DND-41 (cell line): Measurements from ENCODE around the gene SEPTIN1.

Experiments used
- ATAC-seq: fragments of 200-7000 bp; cut with Tn5 transposase; 3 replicates; pipeline ENCODE4 v1.9.1; 2021; ENCODE audit warnings: low read depth; ENCODE audit not compliant: insufficient read depth
- DNase-seq: peaks from one replicate; pipeline ENCODE4 v3.0.0-alpha.2; 2020
- H2AFZ ChIP-seq: 2 replicates; pipeline ENCODE4 v1.6.0; 2012; ENCODE audit warnings: low read depth, low read length
- H3K27ac ChIP-seq: 2 replicates; pipeline ENCODE4 v1.5.1; 2012; ENCODE audit warnings: low read length, inconsistent platforms
- H3K27me3 ChIP-seq: fragments of 200-600 bp; sonication (generic); 2 replicates; pipeline ENCODE4 v1.6.0; 2012; ENCODE audit warnings: low read length, mild to moderate bottlenecking, inconsistent platforms; ENCODE audit not compliant: insufficient read depth, poor library complexity
- H3K36me3 ChIP-seq: 2 replicates; pipeline ENCODE4 v1.5.1; 2012; ENCODE audit warnings: low read length, inconsistent platforms; ENCODE audit not compliant: insufficient read depth
- H3K4me1 ChIP-seq: 2 replicates; pipeline ENCODE4 v1.5.1; 2012; ENCODE audit warnings: mild to moderate bottlenecking, low read length; ENCODE audit not compliant: insufficient read depth
- H3K4me2 ChIP-seq: 2 replicates; pipeline ENCODE4 v1.6.0; 2012; ENCODE audit warnings: mild to moderate bottlenecking, moderate library complexity, low read length, inconsistent platforms; ENCODE audit not compliant: insufficient read depth
- H3K4me3 ChIP-seq, 2 experiments: fragments of 200-600 bp in 1 of 2; shearing (Covaris generic) in 1 of 2; 2 replicates each; pipeline ENCODE4 v1.5.1; 2012 to 2016; ENCODE audit warnings: inconsistent platforms in 2 of 2, low read length in 2 of 2, mild to moderate bottlenecking in 2 of 2, low read depth in 1 of 2, moderate library complexity in 1 of 2
- H3K79me2 ChIP-seq: 2 replicates; pipeline ENCODE4 v1.6.0; 2012; ENCODE audit warnings: low read length, inconsistent platforms; ENCODE audit not compliant: insufficient read depth
- H3K9ac ChIP-seq: 2 replicates; pipeline ENCODE4 v1.6.0; 2012; ENCODE audit warnings: low read depth, mild to moderate bottlenecking, inconsistent platforms, low read length, moderate library complexity
- H3K9me3 ChIP-seq: 2 replicates; pipeline ENCODE4 v1.5.1; 2012; ENCODE audit warnings: low read length, moderate library complexity, mild to moderate bottlenecking, inconsistent platforms; ENCODE audit not compliant: insufficient read depth, severe bottlenecking
- H4K20me1 ChIP-seq: 2 replicates; pipeline ENCODE4 v1.6.0; 2012; ENCODE audit warnings: low read length; ENCODE audit not compliant: insufficient read depth
- EZH2 ChIP-seq: IDR thresholded peaks from 3 replicates; pipeline ENCODE4 v1.6.1; 2012; ENCODE audit warnings: borderline replicate concordance, low read depth, mild to moderate bottlenecking, moderate library complexity, low read length, inconsistent platforms; ENCODE audit not compliant: severe bottlenecking
- TF ChIP-seq, protein P1 (sequence below): IDR thresholded peaks from 2 replicates; pipeline ENCODE4 v1.5.1; 2012; ENCODE audit warnings: borderline replicate concordance, low read length, moderate library complexity, mild to moderate bottlenecking; ENCODE audit not compliant: poor library complexity, severe bottlenecking; ENCODE audit errors: extremely low read depth

SEPTIN1 gene

DNA sequence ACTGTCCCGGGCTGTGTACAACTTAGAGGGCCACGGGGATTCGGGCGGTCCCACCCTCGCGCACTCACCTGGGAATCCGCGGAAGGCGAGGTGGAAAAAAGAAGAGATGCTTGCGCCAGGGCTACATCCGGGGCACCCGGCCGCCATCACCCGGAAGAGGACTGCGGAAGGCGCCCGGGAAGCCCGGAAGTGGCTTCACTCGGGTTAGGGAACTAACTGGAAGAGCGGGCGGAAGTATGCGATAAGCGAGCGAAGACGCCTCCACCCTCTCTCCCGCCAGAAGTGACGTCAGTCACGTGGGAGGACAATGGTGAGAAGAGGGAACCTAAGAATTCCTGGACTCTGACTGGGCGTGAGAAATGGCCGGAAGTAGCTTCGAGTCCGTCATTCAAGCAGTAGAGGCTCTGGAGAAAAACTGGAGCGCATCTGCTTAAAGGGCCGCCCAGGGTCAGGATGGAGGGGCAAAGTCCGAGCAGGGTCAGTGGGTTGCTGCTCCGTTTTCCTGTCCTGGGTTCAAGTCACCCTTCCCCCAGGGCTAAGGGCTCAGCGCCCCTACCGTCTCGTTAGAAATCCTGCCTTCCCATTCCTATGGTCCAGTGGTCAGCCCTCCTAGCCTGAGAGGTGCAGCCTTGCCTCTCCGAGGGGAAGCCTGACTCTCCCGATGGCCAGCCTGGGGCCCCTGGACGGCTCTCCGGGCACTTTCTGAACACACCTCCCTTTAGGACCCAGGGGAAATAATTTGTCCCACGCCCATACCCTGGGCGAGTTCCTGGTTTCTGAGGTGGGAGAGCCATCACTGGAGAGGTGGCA is 27.0 kb downstream of the SEPTIN1 start, which contains the start of gene CD2BP2:
TSS of gene CD2BP2 (minus strand) at position 165 of the 810 bp plus-strand sequence. CDS start 627 bp downstream, outside the sequence.
- peaks cover 38% of the 10 kb centered on the region for H3K79me2 ChIP-seq
- H3K9me3 ChIP-seq = no peaks in the 10 kb centered on the region
- H3K36me3 ChIP-seq = peaks cover 79% of the 10 kb centered on the region
- no peaks in the 10 kb centered on the region for H3K27me3 ChIP-seq
- ATAC-seq = peak; percentile 93
- H3K9ac ChIP-seq = peak within 1 kb of the TSS; percentile 87
- H3K4me3 ChIP-seq = peak within 1 kb of the TSS; percentile 97 to 99
- peak; percentile 94 for DNase-seq
- peak within 1 kb of the TSS; percentile 98 for H2AFZ ChIP-seq
- peak within 1 kb of the TSS; percentile 95 for H3K27ac ChIP-seq
- peaks cover 28% of the 10 kb centered on the region for H4K20me1 ChIP-seq
- TF ChIP-seq, protein P1, sequence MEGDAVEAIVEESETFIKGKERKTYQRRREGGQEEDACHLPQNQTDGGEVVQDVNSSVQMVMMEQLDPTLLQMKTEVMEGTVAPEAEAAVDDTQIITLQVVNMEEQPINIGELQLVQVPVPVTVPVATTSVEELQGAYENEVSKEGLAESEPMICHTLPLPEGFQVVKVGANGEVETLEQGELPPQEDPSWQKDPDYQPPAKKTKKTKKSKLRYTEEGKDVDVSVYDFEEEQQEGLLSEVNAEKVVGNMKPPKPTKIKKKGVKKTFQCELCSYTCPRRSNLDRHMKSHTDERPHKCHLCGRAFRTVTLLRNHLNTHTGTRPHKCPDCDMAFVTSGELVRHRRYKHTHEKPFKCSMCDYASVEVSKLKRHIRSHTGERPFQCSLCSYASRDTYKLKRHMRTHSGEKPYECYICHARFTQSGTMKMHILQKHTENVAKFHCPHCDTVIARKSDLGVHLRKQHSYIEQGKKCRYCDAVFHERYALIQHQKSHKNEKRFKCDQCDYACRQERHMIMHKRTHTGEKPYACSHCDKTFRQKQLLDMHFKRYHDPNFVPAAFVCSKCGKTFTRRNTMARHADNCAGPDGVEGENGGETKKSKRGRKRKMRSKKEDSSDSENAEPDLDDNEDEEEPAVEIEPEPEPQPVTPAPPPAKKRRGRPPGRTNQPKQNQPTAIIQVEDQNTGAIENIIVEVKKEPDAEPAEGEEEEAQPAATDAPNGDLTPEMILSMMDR = no peak
- TF ChIP-seq EZH2 = no peak
- peaks cover 45% of the 10 kb centered on the region for H3K4me1 ChIP-seq
- peak within 1 kb of the TSS; percentile 99 for H3K4me2 ChIP-seq

DNA sequence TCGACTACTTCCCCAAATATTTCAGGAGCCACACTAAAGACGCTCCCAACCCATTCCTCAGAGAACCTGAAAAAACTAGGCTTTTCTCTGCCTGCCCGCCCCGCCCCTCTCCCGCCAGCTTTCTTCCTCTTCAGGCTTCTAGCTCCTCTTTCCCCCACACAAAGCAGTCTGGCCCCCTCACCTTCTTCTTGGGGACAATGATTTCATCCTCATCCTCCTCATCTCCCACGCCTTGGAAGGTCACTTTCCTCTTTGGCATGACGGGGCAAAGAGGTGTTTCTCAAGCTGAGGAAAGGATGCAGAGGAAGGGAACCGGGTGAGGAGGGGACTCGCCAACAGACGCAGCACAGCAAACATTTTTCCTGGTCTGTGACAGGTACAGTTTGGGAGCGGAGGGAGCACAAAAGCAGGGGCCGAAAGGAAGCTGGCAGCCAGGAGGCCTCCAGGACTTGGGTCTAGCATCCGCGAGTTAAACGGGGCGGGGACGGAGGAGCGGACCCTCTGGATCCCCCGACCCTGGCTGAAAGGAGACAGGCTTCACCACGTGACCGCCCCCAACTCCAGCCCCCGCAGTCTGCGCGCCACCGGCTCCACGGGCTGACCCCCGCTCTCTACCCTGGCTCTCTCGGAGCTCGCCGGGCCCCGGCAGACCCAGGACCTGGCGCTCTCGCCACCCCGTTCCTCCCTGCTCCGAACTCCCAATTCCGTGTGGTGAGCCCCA is 27.8 kb downstream of the SEPTIN1 start:
- ATAC-seq = peak; percentile 49
- H3K4me1 ChIP-seq = peaks cover 45% of the 10 kb centered on the region

DNA sequence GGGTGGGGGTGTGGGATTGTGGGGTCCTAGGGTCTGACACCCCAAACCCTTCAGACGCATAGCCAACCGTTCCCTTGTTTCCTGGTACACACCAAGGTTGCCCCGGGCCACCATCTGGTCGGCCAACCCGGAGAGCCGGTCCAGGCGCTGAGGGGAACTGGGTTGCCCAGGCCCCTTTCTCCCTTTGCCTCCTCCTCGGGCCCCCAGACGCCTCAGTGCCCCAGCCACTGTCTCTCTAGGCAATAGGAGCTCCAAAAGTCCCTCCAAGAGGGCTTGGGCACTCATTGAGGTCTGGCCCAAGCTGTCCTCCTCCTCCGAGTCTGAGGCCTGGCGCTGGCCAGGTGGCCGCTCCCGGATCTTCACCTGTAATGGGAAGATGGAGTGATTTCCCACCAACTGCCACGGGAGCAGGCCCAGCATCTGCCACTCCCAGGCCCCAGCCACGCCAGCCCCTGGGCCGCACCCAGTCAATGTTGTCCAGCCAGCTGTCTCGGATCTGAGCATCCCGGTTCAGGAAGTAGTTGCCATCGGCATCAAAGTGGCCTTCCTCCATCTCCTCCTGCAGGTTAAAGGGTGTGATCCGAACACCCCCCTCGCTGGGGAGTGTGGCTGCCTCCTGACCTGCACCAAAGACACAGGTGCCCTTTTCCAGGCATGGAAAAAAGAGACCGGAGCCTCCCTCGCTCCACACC is 28.8 kb downstream of the SEPTIN1 start:
- H3K9ac ChIP-seq = peak overlapping the region; percentile 87
- ATAC-seq (no peak), DNase-seq (no peak)
- peak overlapping the region; percentile 95; the same call in 1 of the 2 replicates for H3K27ac ChIP-seq
- no peaks in the 10 kb centered on the region for H3K27me3 ChIP-seq
- no peak overlapping the region for H2AFZ ChIP-seq
- peaks cover 32% of the 10 kb centered on the region for H3K79me2 ChIP-seq
- H3K4me1 ChIP-seq = peaks cover 45% of the 10 kb centered on the region
- peak overlapping the region; percentile 99 for H3K4me2 ChIP-seq
- peaks cover 64% of the 10 kb centered on the region for H3K36me3 ChIP-seq
- H4K20me1 ChIP-seq = peaks cover 25% of the 10 kb centered on the region
- H3K9me3 ChIP-seq = no peaks in the 10 kb centered on the region
- TF ChIP-seq, protein P1 = no peak
- TF ChIP-seq EZH2 = no peak
- H3K4me3 ChIP-seq = peak overlapping the region in 1 of 2 experiments; percentile 99; a peak in 2 of 4 replicates

More for the DNA sequence above, 27.8 kb downstream of the SEPTIN1 start:
- peaks cover 74% of the 10 kb centered on the region for H3K36me3 ChIP-seq
- H3K9me3 ChIP-seq = no peaks in the 10 kb centered on the region
- peak overlapping the region; percentile 99 for H3K4me2 ChIP-seq
- TF ChIP-seq, protein P1 = no peak
- no peak for TF ChIP-seq EZH2
- H3K9ac ChIP-seq = peak overlapping the region; percentile 87
- peak overlapping the region; percentile 95 for H3K27ac ChIP-seq
- H2AFZ ChIP-seq = peak overlapping the region; percentile 98
- peak overlapping the region; percentile 97 to 99 for H3K4me3 ChIP-seq
- H3K79me2 ChIP-seq = peaks cover 36% of the 10 kb centered on the region
- no peak for DNase-seq
- H3K27me3 ChIP-seq = no peaks in the 10 kb centered on the region
- peaks cover 26% of the 10 kb centered on the region for H4K20me1 ChIP-seq
